Measurements from ENCODE around the gene SDK1.

Gene SDK1

DNA sequence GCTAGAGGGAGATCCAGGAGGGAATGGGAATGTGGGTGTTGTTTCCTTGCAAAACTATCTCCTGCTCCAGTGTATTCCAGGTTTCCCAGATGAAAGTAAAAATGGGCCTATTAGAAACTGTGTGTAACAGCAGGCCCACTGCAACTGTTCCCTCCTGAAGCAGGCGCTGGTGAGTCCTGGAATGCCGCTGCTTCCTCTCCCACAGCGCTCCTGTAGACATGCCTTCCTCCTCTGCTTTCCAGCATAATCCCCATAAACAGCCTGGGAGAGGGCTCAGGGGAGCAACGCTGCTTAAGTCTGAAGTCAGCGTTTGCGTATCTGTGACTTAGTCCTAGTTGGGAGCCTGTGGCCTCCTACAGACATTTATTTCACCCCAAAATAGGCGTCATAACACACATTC, 830.0 kb downstream of the SDK1 start:
- no peak for DNase-seq (ENCODE audit: low read depth in 2 of 2)

- DNase-seq (ENCODE audit: low read depth in 2 of 2) = no peak
These were observed 831.2 kb downstream of the SDK1 start for GRCh38 chr7:4132221-4132620.

DNA sequence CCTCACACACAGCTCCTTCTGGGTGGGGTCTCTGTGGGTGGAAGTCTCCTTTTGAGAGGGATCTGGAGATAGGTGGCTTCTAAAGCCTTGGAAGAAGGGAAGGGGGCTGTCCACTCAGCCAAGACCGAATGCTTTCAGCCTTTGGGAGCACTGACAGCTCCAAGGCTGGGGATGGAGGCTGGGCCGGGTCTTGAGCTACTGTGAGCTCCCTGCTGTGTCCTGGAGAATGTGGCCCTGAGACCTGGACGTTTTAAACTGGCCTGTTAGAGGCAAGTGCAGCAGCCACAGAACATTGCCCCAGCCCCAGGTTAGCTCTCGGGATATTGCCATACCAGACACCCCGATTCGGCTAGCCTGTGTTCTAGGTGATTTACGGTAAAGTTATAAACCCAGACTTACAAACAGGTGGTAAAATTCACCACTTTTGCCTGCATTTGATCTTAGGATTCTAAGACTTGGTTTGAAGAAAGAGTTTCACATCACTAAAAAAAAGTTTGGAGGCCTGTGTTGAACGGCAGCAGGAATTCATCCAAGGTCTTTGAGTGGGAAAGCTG, 832.5 kb downstream of the SDK1 start:
- DNase-seq (ENCODE audit: low read depth in 2 of 2) = no peak

GRCh38 chr7:4134204-4134603, 833.2 kb downstream of the SDK1 start:
- no peak for DNase-seq (ENCODE audit: low read depth in 2 of 2)

DNA sequence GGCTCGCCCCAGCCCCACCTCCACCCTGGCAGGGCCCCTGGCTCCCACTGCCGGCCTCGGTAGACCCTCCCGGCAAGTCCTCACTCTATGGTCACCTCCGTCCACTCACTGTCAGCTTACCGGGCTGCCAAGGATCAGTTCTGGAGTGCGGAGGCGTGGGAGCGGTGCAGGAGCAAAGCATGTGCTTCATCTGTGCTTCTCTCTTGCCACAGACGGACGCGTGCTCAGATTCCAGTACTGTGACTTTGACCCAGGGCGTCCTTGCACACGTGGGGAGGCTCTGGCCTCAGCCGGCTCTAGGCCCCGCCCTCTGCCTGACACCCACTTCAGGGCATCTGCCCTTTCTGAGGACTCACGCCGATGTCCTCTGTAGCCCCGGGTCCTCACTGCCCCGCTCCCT, 833.6 kb downstream of the SDK1 start:
- no peak for DNase-seq (ENCODE audit: low read depth in 2 of 2)

- no peak for DNase-seq (ENCODE audit: low read depth in 2 of 2)
These were observed 834.2 kb downstream of the SDK1 start for GRCh38 chr7:4135301-4135700.

- DNase-seq (ENCODE audit: low read depth in 2 of 2) = no peak
These were observed 835.0 kb downstream of the SDK1 start for GRCh38 chr7:4136036-4136435.

DNA sequence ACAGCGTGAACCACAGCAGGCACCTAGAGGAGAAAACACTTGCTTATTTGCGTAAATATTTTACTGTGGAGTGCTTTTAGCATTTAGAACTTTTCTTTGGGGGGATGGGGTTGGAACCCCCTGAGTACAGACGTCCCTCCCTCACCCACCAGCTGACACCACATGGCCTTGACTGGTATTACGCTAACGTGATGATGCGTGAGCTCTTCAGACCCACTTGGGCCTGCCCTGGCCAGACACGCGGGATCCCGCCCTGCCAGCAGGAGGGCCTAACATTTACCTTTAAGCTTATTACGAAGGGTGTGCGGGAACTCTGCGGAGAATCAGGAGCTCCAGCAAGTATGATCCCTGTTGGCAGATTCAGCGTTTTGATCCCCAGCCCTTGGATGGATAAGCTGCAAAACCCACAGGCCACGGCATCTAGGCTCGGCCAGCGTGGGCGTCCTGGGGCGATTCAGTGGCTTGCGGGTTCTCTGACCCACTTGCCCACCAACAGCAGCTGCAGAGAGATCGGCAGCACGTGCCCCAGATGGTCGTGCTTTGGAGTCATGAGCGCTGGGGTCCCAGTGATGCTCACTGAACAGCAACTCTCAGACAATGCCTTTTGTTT, 835.6 kb downstream of the SDK1 start:
- no peak for DNase-seq (ENCODE audit: low read depth in 2 of 2)

- no peak for DNase-seq (ENCODE audit: low read depth in 2 of 2)
These were observed 836.5 kb downstream of the SDK1 start for GRCh38 chr7:4137552-4137951.

DNA sequence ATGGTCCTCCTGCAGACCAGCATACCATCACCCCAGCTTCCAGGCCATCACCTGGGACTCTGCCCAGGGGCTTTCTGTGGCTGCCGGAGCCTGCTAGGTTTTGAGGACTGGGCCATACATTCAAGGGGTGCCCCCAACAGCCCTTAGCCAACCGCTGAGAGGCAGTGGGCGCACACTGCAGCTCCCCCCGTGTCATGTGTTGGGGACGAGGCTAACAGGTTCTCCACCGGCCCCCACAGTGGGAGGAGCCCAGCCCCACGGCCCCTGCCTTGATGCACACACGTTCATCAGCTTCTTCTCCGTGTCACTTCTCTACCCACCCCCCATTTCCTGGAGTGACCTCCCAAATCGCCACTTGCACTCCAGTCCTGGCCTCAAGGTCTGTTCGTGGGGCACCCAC, 837.8 kb downstream of the SDK1 start:
- DNase-seq (ENCODE audit: low read depth in 2 of 2) = no peak

GRCh38 chr7:4139656-4140625, 838.9 kb downstream of the SDK1 start:
- DNase-seq (ENCODE audit: low read depth in 2 of 2) = no peak

GRCh38 chr7:4140933-4141332, 839.9 kb downstream of the SDK1 start:
- DNase-seq (ENCODE audit: low read depth in 2 of 2) = no peak

GRCh38 chr7:4143006-4143405, 842.0 kb downstream of the SDK1 start:
- DNase-seq (ENCODE audit: low read depth in 2 of 2) = no peak

GRCh38 chr7:4143511-4144171, 842.6 kb downstream of the SDK1 start:
- DNase-seq (ENCODE audit: low read depth in 2 of 2) = no peak

GRCh38 chr7:4144172-4144701, 843.2 kb downstream of the SDK1 start:
- no peak for DNase-seq (ENCODE audit: low read depth in 2 of 2)

- no peak for DNase-seq (ENCODE audit: low read depth in 2 of 2)
These were observed 843.9 kb downstream of the SDK1 start for GRCh38 chr7:4144811-4145510.

DNA sequence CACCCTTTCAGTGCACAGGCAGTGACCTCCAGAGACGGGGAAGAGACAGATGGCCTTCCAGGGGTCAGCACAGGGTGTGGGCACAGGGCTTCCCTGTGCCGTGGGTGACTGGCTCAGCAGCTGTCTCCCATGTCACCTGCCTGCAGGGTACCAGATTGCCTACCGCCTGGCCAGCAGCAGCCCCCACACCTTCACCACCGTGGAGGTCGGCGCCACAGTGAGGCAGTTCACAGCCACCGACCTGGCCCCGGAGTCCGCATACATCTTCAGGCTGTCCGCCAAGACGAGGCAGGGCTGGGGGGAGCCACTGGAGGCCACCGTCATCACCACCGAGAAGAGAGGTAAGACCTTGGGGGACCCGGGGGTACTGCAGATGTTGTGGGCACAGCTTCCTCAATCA, 844.5 kb downstream of the SDK1 start:
- no peak for DNase-seq (ENCODE audit: low read depth in 2 of 2)

- no peak for DNase-seq (ENCODE audit: low read depth in 2 of 2)
These were observed 847.0 kb downstream of the SDK1 start for GRCh38 chr7:4147926-4148620.

GRCh38 chr7:4149236-4149635, 848.2 kb downstream of the SDK1 start:
- DNase-seq (ENCODE audit: low read depth in 2 of 2) = no peak

DNA sequence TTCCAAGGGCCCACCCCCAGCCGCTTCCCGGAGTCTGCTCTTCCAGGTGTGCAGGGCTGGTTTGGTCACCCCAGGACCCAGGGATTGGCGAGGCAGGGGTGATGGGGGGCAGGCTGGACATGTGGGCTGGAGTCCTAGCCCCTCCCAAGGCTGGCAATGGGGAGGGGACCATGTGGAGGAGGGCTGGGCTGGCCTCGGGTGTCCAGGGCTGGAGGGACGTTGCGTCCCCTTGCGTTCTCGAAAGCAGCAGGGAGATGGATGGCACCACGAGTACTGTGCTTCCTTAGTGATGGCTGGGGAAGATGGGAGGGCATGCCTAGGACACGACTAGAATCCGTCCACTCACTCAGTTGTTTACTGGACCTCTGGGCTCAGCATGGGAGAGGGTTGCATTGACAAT, 848.6 kb downstream of the SDK1 start:
- no peak for DNase-seq (ENCODE audit: low read depth in 2 of 2)

DNA sequence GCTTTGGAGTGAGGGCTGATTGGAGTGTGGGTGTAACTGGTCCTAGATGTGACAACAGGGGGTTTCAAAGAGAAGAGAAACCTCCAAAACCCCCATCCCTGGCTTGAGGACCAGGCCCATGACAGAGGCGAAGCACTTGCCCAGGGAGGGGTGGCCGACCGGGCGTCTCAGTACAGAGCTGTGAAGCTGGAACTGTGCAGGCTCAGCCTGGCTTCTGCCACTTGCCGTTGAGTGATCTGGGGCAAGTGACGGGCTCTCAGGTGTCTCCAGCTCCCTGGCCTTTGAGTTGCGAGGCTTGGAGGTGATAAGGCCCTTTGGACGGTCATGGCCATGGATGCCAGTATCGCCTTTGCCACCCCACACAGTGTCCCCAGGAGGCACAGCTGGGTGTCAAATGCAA, 849.7 kb downstream of the SDK1 start:
- DNase-seq (ENCODE audit: low read depth in 2 of 2) = no peak
